RWPE2 (cell line): ENCODE data around the gene SLC9A9.

Source experiments
- ATAC-seq: fragments of 200-7000 bp; cut with Tn5 transposase; 3 replicates; pipeline ENCODE4 v1.9.1; 2021; ENCODE audit warnings: low read depth
- DNase-seq: peaks from one replicate; pipeline ENCODE4 v3.0.0-alpha.2; 2020; ENCODE audit warnings: low spot score
- H3K27ac ChIP-seq: fragments of 450-650 bp; 2 replicates; pipeline ENCODE4 v1.5.1; 2017; ENCODE audit warnings: mild to moderate bottlenecking; ENCODE audit not compliant: poor library complexity, severe bottlenecking
- H3K27me3 ChIP-seq: fragments of 250-450 bp; sonication (Bioruptor Pico); 2 replicates; pipeline ENCODE4 v1.5.1; 2021; ENCODE audit warnings: mild to moderate bottlenecking, moderate library complexity; ENCODE audit not compliant: insufficient read depth, poor library complexity, severe bottlenecking
- H3K36me3 ChIP-seq: fragments of 250-450 bp; sonication (Bioruptor Pico); 2 replicates; pipeline ENCODE4 v1.5.1; 2020; ENCODE audit warnings: low read depth, mild to moderate bottlenecking, moderate library complexity
- H3K4me1 ChIP-seq: fragments of 250-450 bp; sonication (Bioruptor Pico); 2 replicates; pipeline ENCODE4 v1.5.1; 2021; ENCODE audit warnings: mild to moderate bottlenecking, moderate library complexity; ENCODE audit not compliant: insufficient read depth, poor library complexity, severe bottlenecking
- H3K4me3 ChIP-seq: fragments of 250-450 bp; sonication (Bioruptor Pico); 2 replicates; pipeline ENCODE4 v1.5.1; 2021; ENCODE audit warnings: mild to moderate bottlenecking, moderate library complexity; ENCODE audit not compliant: severe bottlenecking
- H3K9me3 ChIP-seq: fragments of 250-450 bp; sonication (Bioruptor Pico); 2 replicates; pipeline ENCODE4 v1.5.1; 2021; ENCODE audit warnings: mild to moderate bottlenecking, moderate library complexity; ENCODE audit not compliant: severe bottlenecking
- CTCF ChIP-seq: fragments of 450-650 bp; IDR thresholded peaks from one replicate; pipeline ENCODE4 v1.5.1; 2017; ENCODE audit warnings: mild to moderate bottlenecking, moderate library complexity; ENCODE audit not compliant: poor library complexity, severe bottlenecking

SLC9A9 gene

GRCh38 chr3:143220741-143221140, 627.5 kb downstream of the SLC9A9 start:
- no peak for ATAC-seq
- Histone ChIP-seq H3K4me3 (no peak overlapping the region), H3K27me3 (no peaks in the 10 kb centered on the region), H3K9me3 (no peaks in the 10 kb centered on the region), H3K27ac (no peak overlapping the region), H3K4me1 (no peaks in the 10 kb centered on the region), H3K36me3 (no peaks in the 10 kb centered on the region)
- no peak for DNase-seq
- TF ChIP-seq CTCF = no peak

GRCh38 chr3:143218166-143218835, 630.0 kb downstream of the SLC9A9 start:
- no peak for TF ChIP-seq CTCF
- Histone ChIP-seq H3K27me3 (no peaks in the 10 kb centered on the region), H3K27ac (no peak overlapping the region), H3K36me3 (no peaks in the 10 kb centered on the region), H3K4me1 (no peaks in the 10 kb centered on the region), H3K9me3 (no peaks in the 10 kb centered on the region), H3K4me3 (no peak overlapping the region)
- no peak for ATAC-seq
- DNase-seq = no peak

GRCh38 chr3:143217283-143217682, 631.0 kb downstream of the SLC9A9 start:
- H3K27me3 ChIP-seq = no peaks in the 10 kb centered on the region
- DNase-seq = no peak
- H3K9me3 ChIP-seq = no peaks in the 10 kb centered on the region
- TF ChIP-seq CTCF = no peak
- no peak overlapping the region for H3K4me3 ChIP-seq
- no peak for ATAC-seq
- H3K27ac ChIP-seq = no peak overlapping the region
- H3K36me3 ChIP-seq = no peaks in the 10 kb centered on the region
- no peaks in the 10 kb centered on the region for H3K4me1 ChIP-seq

- Histone ChIP-seq H3K36me3 (no peaks in the 10 kb centered on the region), H3K27ac (no peak overlapping the region), H3K4me3 (no peak overlapping the region), H3K27me3 (no peaks in the 10 kb centered on the region), H3K4me1 (no peaks in the 10 kb centered on the region), H3K9me3 (no peaks in the 10 kb centered on the region)
- DNase-seq (no peak), ATAC-seq (no peak)
- TF ChIP-seq CTCF = no peak
These were observed 631.5 kb downstream of the SLC9A9 start for GRCh38 chr3:143216709-143217182.
